ENCODE measurements around the gene RBFOX2. TPM values are rescaled to one million over a fixed set of nuclear protein-coding genes. Genes with fewer than 3 reads are reported as not detected.

Gene RBFOX2
- total and polyA plus RNA-seq, 2 of the 8 experiments (the other 6 are each of a cell fraction or from before 2014, with no cell fraction given) = 121 to 122 TPM

DNA sequence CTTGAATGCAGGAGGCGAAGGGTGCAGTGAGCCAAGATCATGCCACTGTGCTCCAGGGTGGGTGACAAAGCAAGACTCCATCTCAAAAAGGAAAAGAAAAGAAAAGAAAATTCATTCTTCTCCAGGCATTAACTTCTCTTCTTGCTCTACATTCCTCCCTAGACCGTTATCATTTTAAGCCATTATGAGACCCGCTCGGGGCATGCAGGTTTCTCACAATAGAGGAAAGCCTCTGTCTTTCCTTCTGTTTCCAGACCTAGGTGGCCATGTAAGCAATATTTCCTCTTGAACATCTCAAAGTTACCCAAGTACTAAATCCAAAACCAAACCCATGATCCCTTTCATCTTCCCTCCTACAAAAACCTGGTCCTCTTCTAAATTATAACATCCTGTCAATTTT, 139.6 kb downstream of the RBFOX2 start:
- WGBS, 2 experiments (ENCODE audit: extremely low coverage in 1 of 2, insufficient coverage in 1 of 2, insufficient read length in 1 of 2, insufficient replicate concordance in 2 of 2, low coverage in 1 of 2, low lambda C conversion rate in 2 of 2, missing lambda C conversion rate in 1 of 2) = 84% methylated on average over 4 of the region's 4 CpGs; no CpG with 5 or more reads in 1 of the 2 experiments
- ChIA-PET CTCF (ENCODE audit: partially characterized antibody) (no interaction called here), POLR2A (ENCODE audit: partially characterized antibody) (no interaction called here)
- Histone ChIP-seq H3K4me1 (replicated peaks in 1 of 4; ENCODE audit: control insufficient read depth in 3 of 4, insufficient read depth in 4 of 4, low read length in 3 of 4) (peaks cover 0 to 4% (median 0%) of the 10 kb centered on the region in 4 experiments; a peak in 2 of 7 replicates), H4K5ac (ENCODE audit: insufficient read length, low read depth, low read length) (no peak overlapping the region), H3K27me3 (replicated peaks in 1 of 4; ENCODE audit: control insufficient read depth in 3 of 4, extremely low read depth in 1 of 4, insufficient read depth in 3 of 4, low read length in 3 of 4) (no peaks in the 10 kb centered on the region), H3K9me3 (ENCODE audit: insufficient read depth in 2 of 2, low read depth in 1 of 2, low read length in 1 of 2) (no peaks in the 10 kb centered on the region), H2BK12ac (ENCODE audit: low read depth, low read length) (no peak overlapping the region), H2BK5ac (ENCODE audit: low read depth, low read length) (no peak overlapping the region), H3K79me1 (ENCODE audit: low read depth, low read length) (no peaks in the 10 kb centered on the region; the same call in 1 of the 2 replicates), H3K4me3 (ENCODE audit: extremely low read depth in 1 of 4, insufficient read depth in 2 of 4, low read depth in 3 of 4, low read length in 4 of 4) (no peak overlapping the region), H3K56ac (replicated peaks; ENCODE audit: insufficient read length, low read depth, low read length) (no peak overlapping the region), H3K23me2 (ENCODE audit: low read depth, low read length) (no peaks in the 10 kb centered on the region), H4K20me1 (replicated peaks in 1 of 2; ENCODE audit: control insufficient read depth in 1 of 2, insufficient read depth in 2 of 2, low read length in 2 of 2) (peaks cover 0 to 3% of the 10 kb centered on the region in 2 experiments), H3K36me3 (ENCODE audit: control insufficient read depth in 2 of 4, insufficient read depth in 4 of 4, low read length in 3 of 4) (no peaks in the 10 kb centered on the region), H3K79me2 (ENCODE audit: control insufficient read depth in 1 of 2, insufficient read depth in 2 of 2, low read length in 2 of 2) (peaks cover 0 to 63% of the 10 kb centered on the region in 2 experiments; a peak in 2 of 4 replicates), H2BK120ac (replicated peaks; ENCODE audit: low read depth, low read length) (no peak overlapping the region), H3K4me2 (ENCODE audit: insufficient read depth in 1 of 2, low read depth in 2 of 2, low read length in 2 of 2) (no peak overlapping the region), H3K9ac (replicated peaks in 1 of 4; ENCODE audit: extremely low read depth in 1 of 4, low read depth in 3 of 4, low read length in 3 of 4) (no peak overlapping the region), H2BK15ac (ENCODE audit: low read length) (no peak overlapping the region), H4K8ac (ENCODE audit: extremely low read depth, insufficient read depth, low read length) (no peak overlapping the region), H3K18ac (ENCODE audit: extremely low read depth, low read length) (no peak overlapping the region), H3K4ac (replicated peaks; ENCODE audit: insufficient read length, low read depth, low read length) (no peak overlapping the region), H3K27ac (ENCODE audit: low read depth, low read length) (no peak overlapping the region), H2AFZ (ENCODE audit: low read length) (no peak overlapping the region), H2BK20ac (ENCODE audit: low read length) (no peak overlapping the region), H2AK5ac (ENCODE audit: low read depth, low read length) (no peak overlapping the region), H3K14ac (ENCODE audit: insufficient read length) (no peak overlapping the region), H3K23ac (ENCODE audit: insufficient read length) (no peak overlapping the region), H4K91ac (replicated peaks; ENCODE audit: insufficient read length, low read length) (no peak overlapping the region)
- FAIRE-seq = no peak
- DNase-seq (ENCODE audit: low read depth in 1 of 2, low spot score in 2 of 2) = no peak
- TF ChIP-seq HDAC6 (IDR thresholded peaks at IDR 0.05; ENCODE audit: low read depth, low read length) (no peak), FOSL1 (IDR thresholded peaks at IDR 0.05; ENCODE audit: insufficient read depth, low read depth, low read length) (no peak), RBBP5 (IDR thresholded peaks at IDR 0.05; ENCODE audit: borderline replicate concordance, low read depth, low read length) (no peak), CBX5 (IDR thresholded peaks at IDR 0.05; ENCODE audit: low read depth, low read length) (no peak), POU5F1 (IDR thresholded peaks at IDR 0.05; ENCODE audit: low read depth, low read length) (no peak), ASH2L (IDR thresholded peaks at IDR 0.05; ENCODE audit: low read length) (no peak), JUND (IDR thresholded peaks at IDR 0.05; ENCODE audit: low read length) (no peak), SIN3A (conservative IDR thresholded peaks at IDR 0.05 in 1 of 2, IDR thresholded peaks at IDR 0.05 in 1 of 2; ENCODE audit: low read depth in 1 of 2, low read length in 2 of 2) (no peak)
- TF ChIP-seq, protein P1, sequence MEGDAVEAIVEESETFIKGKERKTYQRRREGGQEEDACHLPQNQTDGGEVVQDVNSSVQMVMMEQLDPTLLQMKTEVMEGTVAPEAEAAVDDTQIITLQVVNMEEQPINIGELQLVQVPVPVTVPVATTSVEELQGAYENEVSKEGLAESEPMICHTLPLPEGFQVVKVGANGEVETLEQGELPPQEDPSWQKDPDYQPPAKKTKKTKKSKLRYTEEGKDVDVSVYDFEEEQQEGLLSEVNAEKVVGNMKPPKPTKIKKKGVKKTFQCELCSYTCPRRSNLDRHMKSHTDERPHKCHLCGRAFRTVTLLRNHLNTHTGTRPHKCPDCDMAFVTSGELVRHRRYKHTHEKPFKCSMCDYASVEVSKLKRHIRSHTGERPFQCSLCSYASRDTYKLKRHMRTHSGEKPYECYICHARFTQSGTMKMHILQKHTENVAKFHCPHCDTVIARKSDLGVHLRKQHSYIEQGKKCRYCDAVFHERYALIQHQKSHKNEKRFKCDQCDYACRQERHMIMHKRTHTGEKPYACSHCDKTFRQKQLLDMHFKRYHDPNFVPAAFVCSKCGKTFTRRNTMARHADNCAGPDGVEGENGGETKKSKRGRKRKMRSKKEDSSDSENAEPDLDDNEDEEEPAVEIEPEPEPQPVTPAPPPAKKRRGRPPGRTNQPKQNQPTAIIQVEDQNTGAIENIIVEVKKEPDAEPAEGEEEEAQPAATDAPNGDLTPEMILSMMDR (IDR thresholded peaks at IDR 0.05; ENCODE audit: control extremely low read depth in 1 of 3, insufficient read depth in 1 of 3, low read depth in 1 of 3, low read length in 3 of 3) = no peak
- TF ChIP-seq, protein P2, sequence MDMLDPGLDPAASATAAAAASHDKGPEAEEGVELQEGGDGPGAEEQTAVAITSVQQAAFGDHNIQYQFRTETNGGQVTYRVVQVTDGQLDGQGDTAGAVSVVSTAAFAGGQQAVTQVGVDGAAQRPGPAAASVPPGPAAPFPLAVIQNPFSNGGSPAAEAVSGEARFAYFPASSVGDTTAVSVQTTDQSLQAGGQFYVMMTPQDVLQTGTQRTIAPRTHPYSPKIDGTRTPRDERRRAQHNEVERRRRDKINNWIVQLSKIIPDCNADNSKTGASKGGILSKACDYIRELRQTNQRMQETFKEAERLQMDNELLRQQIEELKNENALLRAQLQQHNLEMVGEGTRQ (IDR thresholded peaks at IDR 0.05; ENCODE audit: low read length) = no peak

Measured in H1 (cell line).